ENCODE results near the gene ZNF865. TPM values are rescaled to one million over a fixed set of nuclear protein-coding genes. Genes with fewer than 3 reads are reported as not detected.

Gene ZNF865
- polyA plus RNA-seq, 1 donor, result 7.6 TPM

- DNase-seq (ENCODE audit: low read depth), result no peak
These were observed 53.5 kb downstream of the ZNF865 start for GRCh38 chr19:55658846-55659459.

- no peak for DNase-seq (ENCODE audit: low read depth)
These were observed 54.4 kb downstream of the ZNF865 start for GRCh38 chr19:55659822-55660221.

DNA sequence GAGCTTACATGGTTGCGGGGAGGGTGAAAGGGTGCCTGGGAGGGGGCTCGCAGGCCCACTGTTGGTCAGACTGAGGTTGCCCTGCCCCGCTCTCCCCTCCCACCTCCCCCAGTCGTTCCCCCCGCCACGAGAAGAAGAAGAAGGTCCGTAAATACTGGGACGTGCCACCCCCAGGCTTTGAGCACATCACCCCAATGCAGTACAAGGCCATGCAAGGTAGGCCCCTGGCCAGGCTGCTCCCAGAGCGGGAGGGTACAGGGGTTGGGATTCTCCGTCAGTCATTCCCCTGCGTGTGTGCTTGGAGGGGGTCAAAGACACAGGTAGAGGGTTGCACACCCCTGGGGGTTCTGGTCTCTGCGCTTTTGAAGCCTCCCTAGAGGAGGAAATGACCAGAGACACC is 55.0 kb downstream of the ZNF865 start:
- no peak for DNase-seq (ENCODE audit: low read depth)

DNA sequence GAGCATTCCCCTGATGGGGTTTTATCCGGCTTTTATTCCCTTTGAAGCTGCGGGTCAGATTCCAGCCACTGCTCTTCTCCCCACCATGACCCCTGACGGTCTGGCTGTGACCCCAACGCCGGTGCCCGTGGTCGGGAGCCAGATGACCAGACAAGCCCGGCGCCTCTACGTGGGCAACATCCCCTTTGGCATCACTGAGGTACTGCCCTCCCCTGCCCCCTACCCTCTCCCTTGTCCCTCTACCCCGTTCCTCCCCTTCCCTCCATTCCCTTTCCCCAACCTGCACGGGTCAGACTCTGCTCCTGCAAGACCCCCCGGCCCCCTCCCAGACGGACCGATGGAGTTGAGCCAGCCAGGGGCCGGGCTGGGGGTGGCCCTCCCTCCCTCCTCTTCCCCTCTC is 55.5 kb downstream of the ZNF865 start:
- DNase-seq (ENCODE audit: low read depth), result no peak

- no peak for DNase-seq (ENCODE audit: low read depth)
These were observed 56.4 kb downstream of the ZNF865 start for GRCh38 chr19:55661826-55662225.

DNA sequence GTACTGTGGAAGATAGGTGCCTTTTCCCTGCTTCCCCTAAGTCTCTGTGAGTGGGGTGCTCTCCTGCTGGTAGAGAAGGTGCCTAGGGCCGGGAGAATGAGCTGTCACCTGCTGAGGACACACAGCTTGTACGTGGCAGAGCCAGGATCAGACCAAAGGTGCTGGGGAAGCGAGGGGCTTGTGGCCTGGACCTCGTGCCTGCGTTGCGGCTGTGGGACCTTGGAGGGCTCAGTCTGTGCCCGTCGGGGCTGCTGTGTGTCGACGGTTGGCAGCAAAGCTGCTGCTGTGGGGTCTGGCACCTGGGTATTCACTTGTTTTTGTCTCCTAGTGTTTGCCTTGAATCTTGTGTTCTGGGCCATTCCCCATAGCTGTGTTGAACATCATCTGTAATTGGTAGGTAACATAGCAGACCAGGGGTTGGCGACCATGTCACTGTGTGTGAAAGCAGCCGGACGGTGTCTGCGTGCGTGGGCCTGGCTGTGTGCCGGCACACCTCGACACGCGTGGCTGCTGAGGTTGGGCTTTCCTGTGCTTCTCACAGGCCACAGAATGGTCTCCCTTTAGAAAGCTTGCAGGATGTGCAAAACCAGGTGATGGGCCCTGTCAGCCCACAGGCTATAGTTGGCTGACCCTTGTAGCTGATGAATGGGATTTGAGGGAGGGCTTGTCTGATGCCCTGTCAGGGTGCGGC is 58.5 kb downstream of the ZNF865 start:
- no peak for DNase-seq (ENCODE audit: low read depth)

- no peak for DNase-seq (ENCODE audit: low read depth)
These were observed 61.0 kb downstream of the ZNF865 start for GRCh38 chr19:55666343-55667005.

Other genes starting within 250 kb of the ZNF865 start
- not detected for gene GARIN5B, start 242.4 kb upstream of the ZNF865 start, polyA plus RNA-seq (ENCODE audit: insufficient read length)
- gene IL11, start 235.2 kb upstream of the ZNF865 start, polyA plus RNA-seq (ENCODE audit: insufficient read length), result 0.40 TPM
- gene TMEM190, start 228.8 kb upstream of the ZNF865 start, polyA plus RNA-seq (ENCODE audit: insufficient read length), result not detected
- 0.23 TPM for gene TMEM238, start 221.4 kb upstream of the ZNF865 start, polyA plus RNA-seq (ENCODE audit: insufficient read length)
- 1,731 TPM for gene RPL28, start 219.7 kb upstream of the ZNF865 start, polyA plus RNA-seq (ENCODE audit: insufficient read length)
- gene UBE2S, start 197.9 kb upstream of the ZNF865 start, polyA plus RNA-seq (ENCODE audit: insufficient read length), result 41.0 TPM
- 0.14 TPM for gene SHISA7, start 162.3 kb upstream of the ZNF865 start, polyA plus RNA-seq (ENCODE audit: insufficient read length)
- gene ISOC2, start 144.0 kb upstream of the ZNF865 start, polyA plus RNA-seq (ENCODE audit: insufficient read length), result 36.2 TPM
- not detected for gene C19orf85, start 140.9 kb upstream of the ZNF865 start, polyA plus RNA-seq (ENCODE audit: insufficient read length)
- gene ZNF628, start 129.0 kb upstream of the ZNF865 start, polyA plus RNA-seq (ENCODE audit: insufficient read length), result 4.1 TPM
- 27.0 TPM for gene NAT14, start 120.5 kb upstream of the ZNF865 start, polyA plus RNA-seq (ENCODE audit: insufficient read length)
- 17.3 TPM for gene SSC5D, start 117.2 kb upstream of the ZNF865 start, polyA plus RNA-seq (ENCODE audit: insufficient read length)
- 3.1 TPM for gene SBK2, start 68.5 kb upstream of the ZNF865 start, polyA plus RNA-seq (ENCODE audit: insufficient read length)
- not detected for gene SBK3, start 60.1 kb upstream of the ZNF865 start, polyA plus RNA-seq (ENCODE audit: insufficient read length)
- gene ZNF579, start 24.8 kb upstream of the ZNF865 start, polyA plus RNA-seq (ENCODE audit: insufficient read length), result 12.0 TPM
- 11.1 TPM for gene FIZ1, start 6.1 kb upstream of the ZNF865 start, polyA plus RNA-seq (ENCODE audit: insufficient read length)
- gene ZNF524, start 5.4 kb upstream of the ZNF865 start, polyA plus RNA-seq (ENCODE audit: insufficient read length), result 10.0 TPM
- 10.0 TPM for gene ZNF784, start 18.9 kb downstream of the ZNF865 start, polyA plus RNA-seq (ENCODE audit: insufficient read length)
- 19.9 TPM for gene ZNF580, start 35.4 kb downstream of the ZNF865 start, polyA plus RNA-seq (ENCODE audit: insufficient read length)
- gene ZNF581, start 38.0 kb downstream of the ZNF865 start, polyA plus RNA-seq (ENCODE audit: insufficient read length), result 30.1 TPM
- 15.1 TPM for gene CCDC106, start 42.6 kb downstream of the ZNF865 start, polyA plus RNA-seq (ENCODE audit: insufficient read length)
- gene U2AF2, start 49.4 kb downstream of the ZNF865 start, polyA plus RNA-seq (ENCODE audit: insufficient read length), result 110 TPM
- gene EPN1, start 69.6 kb downstream of the ZNF865 start, polyA plus RNA-seq (ENCODE audit: insufficient read length), result 82.6 TPM
- gene NLRP9, start 132.8 kb downstream of the ZNF865 start, polyA plus RNA-seq (ENCODE audit: insufficient read length), result not detected
- 2.0 TPM for gene RFPL4A, start 153.4 kb downstream of the ZNF865 start, polyA plus RNA-seq (ENCODE audit: insufficient read length)
- 0.63 TPM for gene RFPL4AL1, start 163.5 kb downstream of the ZNF865 start, polyA plus RNA-seq (ENCODE audit: insufficient read length)
- not detected for gene NLRP11, start 226.4 kb downstream of the ZNF865 start, polyA plus RNA-seq (ENCODE audit: insufficient read length)
- gene NLRP4, start 230.9 kb downstream of the ZNF865 start, polyA plus RNA-seq (ENCODE audit: insufficient read length), result not detected